NCI-H82 treated with DMSO at 0.1 percent for 48 hours (cell line): Measurements from ENCODE around the gene FAM221B.

Source experiments
- DNase-seq: peaks from one replicate; lab custom pipeline; 2025; ENCODE audit not compliant: unreplicated experiment; lab: John Stamatoyannopoulos, UW

The FAM221B gene

DNA sequence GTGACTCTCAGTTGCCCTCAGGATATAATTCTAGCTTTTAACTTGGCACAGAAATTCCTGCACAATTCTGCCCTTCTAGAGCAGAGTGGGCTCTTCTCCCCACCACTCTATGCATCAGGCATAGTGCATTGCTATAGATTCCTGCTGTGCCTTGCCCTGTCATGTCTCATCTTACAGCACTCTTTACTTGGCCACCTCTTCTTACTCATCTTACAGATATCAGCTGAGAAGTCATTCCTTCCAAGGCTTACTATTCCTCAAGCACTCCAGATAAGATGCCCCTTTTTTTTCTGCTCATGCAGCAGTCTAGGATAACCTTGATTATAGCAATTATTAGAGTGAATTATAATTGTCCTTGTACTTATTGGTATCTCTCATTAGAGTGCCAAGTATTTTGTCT, 5.6 kb downstream of the FAM221B start:
- no peak for DNase-seq

DNA sequence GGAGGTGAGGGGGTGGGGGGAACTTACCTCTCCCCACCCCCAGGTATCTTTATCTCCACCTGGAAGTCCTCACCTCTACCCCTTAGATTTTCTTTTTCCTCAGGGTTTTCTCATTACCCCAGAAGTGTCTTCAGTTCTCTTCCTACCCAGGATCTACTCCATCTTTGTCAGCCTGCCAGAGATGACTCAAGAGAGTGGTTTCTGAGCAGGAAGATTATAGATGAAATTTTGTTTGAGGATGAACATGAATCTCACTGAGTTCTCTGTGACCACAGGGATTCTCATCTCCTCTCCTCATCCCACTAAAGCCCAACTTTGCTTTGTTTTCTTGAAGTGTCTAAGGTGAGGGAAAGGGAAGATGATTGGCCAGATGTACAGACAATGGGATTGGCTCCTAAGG, 8.5 kb downstream of the FAM221B start:
- no peak for DNase-seq

DNA sequence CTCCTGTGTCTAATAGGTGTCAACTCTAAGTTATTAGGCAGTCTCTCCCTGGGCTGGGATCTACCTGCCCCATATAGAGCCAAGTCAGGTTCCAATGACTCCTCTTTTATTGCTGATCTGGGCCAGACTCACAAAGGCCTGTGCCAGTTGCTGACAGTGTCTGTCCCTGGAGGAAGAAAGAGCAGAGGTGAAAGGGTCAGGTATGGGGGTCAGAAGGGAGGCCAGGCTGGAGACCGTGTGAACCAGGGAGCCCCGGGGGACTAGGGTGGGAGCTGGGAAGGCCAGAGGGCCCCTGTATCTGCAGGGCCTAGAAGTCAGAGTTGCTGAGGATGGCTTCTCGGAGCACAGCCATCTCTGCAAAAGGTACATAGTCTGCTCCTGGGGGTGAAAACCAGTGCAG, 10.2 kb downstream of the FAM221B start:
- DNase-seq: no peak

DNA sequence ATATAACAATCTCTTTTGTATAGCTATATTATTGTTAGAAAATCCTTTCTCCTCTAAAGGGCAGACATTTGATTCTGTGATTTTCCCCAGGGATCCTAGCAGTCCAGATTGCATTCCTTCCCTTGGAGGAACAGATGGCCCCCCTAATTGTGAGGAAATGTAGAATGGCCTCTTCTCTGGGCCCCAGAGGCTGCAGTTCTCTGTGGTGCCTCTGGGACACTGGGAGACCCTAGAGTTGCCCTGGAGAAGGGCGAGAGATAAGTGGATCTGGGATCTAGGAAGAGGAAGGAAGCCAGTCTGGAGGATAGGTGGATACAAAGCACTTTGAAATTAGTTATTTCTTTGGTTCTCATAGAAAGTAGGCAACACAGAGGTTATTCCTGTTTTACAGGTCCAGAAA, 11.8 kb downstream of the FAM221B start:
- DNase-seq: peak; percentile 31

DNA sequence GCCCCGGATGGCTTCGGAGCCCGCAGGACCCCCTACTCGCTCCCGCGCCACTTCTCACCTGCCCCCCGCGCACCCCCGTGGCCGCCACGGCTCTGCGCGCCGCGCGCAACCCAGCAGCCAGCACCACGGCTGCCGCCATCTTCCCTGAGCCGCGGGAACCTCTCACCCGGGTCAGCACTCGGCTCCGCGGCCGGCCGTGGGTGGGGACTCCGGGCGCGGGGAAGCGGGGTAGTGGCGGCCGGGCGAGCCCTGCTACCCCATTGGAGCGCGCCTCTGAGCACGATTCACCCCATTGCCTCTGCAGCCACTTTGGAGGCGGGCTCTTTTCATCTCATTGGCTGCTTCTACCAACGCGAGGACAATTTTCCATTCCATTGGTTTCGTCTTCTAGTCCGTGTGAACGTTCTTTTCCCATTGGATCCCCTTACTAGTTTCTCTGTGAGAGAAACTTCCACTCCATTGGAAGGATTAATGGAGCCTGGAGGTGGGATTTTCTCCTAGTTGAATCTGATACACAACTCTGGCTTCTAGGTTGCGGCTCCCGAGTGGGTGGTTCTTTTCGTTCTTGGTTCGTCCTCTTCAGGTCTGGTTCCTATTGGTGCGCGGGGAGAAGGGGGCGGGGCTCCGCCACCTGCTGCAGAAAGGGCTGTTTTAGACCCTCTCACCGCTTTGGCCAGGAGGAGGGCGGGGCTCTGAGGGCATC, 13.5 kb downstream of the FAM221B start, which contains the start of gene HINT2:
TSS of gene HINT2 (minus strand) at position 202 of the 703 bp plus-strand sequence. CDS start at position 139, 63 bp downstream.
- DNase-seq: peak; percentile 98

DNA sequence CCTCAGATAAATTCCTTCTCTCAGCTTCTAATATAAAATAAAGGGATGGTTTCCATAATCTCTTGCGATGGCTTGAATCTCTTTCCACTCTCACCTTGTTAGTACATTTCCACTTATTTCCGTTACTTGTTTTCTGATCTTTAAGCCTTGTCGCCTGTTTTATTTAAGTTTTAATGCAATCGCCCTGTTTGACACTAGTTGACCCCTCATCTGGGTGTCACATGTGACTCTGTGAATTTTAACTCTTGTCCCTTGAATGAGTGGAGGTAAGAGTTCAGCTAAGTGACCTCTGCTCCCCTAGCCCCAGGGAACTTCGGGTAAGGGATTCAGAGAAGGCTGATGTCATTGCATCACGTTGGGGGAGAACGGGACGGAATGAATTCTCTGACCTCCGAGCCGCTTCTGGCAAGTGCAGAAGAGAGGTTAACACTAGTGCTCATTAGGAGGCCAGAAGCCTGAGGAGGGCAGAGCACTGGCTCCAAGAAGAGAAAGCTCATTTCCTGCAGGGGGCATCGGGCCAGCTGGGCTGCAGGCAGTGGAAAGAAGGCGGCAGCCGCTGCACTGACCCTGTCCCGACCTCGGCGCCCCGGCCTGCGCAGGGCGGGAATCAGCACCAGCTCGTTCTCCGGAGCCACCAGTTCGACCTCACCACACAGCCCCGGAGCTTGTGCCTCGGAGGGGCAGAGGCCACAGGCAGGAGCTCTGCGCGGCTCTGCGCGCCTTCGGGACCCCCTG, 14.3 kb downstream of the FAM221B start:
- peak; percentile 13 for DNase-seq

DNA sequence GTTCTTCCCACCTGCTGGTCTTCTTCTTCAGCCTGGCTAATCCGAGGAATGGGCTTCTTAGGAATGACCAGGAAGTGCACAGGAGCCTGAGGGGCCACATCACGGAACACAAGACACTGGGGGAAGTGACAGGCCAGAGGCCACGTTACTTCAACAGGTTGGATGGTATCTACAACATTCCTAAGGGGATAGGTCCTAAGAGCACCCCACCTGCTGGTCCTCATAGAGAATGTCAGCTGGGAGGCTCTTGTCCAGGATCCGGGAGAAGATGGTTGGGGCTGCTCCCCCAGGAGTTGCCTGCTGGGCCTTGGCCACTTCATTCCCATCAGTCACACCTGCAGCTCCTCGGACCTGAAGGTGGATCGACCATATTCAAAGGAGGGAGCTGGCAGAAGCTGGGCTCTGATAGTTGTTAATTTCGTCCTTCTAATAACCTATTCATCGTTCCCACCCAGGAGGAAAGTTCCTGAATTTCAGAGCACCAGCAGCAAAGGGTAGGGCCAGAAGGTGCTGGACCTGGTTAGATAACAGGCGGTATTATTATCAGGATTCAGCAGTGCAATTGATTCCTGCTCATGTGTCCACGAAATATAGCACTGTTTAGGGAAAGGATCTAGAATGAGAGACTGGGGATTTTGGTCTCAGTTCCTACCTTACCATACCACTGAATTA, 15.0 kb downstream of the FAM221B start:
- DNase-seq: no peak

DNA sequence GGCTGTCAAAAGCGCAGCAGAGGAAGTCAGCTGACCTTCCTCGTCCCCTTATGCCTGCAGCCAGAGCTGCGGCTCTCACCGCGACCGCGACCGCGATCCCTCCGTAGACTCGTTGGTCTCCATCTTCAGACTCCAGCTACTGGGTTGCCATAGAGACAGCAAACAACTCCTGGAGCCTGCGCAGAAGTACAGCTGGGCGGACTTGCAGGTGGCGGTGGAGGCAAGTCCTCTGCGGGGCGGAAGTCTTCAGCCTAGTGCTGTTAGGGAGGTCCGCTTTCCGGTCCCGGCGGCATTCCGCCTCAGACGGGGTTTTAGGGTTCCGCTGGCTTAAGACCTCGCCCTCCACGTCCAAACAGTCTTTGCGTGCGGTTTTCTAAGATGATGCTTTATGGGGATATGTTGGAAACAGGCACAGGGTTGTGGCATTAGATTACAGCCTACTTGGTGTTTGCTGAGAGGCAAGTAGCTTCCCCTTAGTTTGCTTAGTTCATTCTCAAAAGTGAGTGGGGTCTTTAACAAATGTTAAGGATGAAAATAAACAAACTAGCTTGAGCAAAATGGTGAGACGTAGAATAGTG, 16.4 kb downstream of the FAM221B start, which contains the start of gene SPAG8:
TSS of gene SPAG8 (minus strand) at position 238 of the 578 bp plus-strand sequence. CDS start at position 123, 115 bp downstream.
- DNase-seq: peak; percentile 75

DNA sequence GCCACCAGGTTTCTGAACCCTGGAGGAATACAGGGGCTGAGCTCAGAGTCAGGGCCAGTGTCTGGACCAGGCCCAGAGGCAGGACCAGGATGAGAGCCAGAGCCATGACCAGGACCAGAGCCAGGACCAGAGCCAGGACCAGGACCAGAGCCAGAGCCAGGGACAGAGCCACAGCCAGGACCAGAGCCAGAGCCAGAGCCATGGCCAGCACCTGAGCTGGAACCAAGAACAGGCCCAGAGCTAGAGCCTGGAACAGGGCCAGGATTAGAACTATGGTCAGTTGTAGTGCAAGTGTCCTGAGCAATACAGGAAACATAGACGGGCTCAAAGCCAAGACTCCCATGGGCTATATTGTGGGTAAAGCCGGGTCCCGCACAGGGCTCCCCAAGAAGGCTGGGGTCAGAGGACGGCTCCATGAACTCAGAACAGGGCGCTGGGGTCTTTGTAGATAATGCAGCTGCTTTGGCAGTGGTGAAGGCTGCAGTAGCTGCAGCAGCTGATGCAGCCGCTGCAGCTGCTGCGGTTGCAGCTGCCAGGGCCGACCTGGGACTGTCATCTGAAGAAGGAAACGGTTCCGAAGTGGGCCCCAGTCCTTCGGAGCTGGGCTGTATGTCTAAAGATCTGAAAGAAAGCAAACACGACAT, 17.0 kb downstream of the FAM221B start:
- no peak for DNase-seq

DNA sequence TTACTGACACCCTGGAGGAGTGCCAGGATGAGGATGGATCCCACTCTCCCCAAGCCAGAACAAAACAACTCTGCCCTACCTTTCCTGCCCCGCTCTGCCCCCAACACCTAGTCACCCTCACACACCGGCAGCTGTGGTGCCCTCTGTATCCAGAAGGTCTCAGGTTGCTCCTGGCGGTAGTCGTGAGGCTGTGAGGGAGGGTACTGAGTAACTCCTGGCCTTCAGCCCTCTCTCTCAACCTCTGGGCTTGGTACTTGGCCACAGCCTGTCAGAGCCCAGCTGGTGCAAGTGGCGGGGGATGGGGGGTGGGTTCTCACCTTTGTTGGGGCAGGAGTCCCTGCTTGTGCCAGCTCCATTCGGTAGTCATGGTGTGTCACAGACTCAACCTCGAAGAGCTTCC, 18.4 kb downstream of the FAM221B start:
- no peak for DNase-seq

DNA sequence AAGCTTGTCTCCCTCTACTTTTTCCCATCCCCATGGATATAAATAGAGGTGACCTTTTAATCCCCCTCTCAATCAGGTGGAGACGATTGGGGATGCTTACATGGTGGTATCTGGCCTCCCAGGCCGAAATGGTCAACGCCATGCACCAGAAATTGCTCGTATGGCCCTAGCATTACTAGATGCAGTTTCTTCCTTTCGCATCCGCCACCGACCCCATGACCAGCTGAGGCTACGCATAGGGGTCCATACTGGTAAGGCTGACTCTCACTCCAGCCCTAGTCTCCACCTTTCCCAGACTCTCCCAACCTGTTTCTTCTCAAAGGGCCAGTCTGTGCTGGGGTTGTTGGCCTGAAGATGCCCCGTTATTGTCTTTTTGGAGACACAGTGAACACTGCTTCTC, 20.1 kb downstream of the FAM221B start:
- no peak for DNase-seq

DNA sequence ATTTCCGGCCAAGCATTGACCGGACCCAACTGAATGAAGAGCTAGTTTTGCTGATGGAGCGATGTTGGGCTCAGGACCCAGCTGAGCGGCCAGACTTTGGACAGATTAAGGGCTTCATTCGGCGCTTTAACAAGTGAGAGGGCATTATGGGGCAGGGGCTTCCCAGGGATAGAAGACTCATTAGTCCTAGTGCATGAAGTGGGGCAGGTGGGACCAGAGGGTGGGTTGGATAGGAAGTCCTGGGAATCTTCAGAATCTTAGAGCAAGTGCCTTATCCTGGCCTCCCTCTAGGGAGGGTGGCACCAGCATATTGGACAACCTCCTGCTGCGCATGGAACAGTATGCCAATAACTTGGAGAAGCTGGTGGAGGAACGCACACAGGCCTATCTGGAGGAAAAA, 22.4 kb downstream of the FAM221B start:
- DNase-seq: no peak

DNA sequence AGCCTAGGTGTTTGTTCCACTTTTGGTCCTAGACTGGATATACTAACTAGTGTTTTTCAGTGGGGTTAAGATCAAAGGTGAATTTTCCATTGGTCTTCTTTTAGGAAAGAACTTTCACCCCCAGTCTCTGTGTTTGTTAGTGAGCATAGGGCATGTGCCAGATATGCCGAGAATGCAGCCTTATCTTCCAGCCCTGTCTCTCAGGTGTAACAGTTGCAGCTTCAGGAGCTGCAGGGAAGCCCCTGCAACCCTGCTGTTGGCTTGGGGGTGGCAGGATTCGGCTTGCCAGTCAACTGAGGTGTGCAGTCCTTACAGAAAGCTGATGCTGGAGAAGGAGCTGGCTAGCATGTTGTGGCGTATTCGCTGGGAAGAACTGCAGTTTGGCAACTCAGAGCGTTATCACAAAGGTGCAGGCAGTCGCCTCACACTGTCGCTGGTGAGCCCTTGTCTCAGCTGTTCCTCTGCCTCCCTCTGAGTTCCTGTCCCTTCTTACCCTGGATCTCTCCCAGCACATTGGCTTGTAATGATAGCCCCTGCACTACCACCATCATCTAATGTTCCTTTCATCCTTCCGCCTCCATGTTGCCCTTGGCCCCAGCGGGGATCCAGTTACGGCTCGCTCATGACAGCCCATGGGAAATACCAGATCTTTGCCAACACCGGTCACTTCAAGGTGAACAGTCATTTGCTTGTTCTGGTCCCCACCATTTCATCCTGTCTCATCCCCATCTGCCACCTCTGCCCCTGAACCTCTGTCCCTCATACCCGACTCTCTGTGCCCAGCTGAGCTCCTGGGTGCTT, 27.0 kb downstream of the FAM221B start:
- DNase-seq: no peak

DNA sequence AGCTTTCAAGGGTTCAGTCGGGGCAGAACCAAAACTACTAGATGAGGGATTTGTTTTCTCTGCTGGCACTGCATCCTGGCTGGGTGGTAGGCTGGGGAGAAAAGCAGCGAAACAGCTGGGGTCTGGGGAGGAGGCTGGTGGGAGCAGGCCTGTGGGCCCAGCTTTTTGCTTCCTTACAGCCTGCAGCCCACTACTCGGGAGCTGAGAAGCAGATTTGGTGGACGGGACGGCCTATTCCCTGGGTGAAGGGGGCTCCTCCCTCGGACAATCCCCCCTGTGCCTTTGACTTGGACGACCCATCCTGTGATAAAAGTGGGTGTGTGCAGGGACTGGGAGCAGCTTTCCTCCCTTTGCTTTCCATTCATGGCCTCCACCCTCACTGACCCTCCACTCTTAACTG, 28.0 kb downstream of the FAM221B start:
- DNase-seq: no peak

DNA sequence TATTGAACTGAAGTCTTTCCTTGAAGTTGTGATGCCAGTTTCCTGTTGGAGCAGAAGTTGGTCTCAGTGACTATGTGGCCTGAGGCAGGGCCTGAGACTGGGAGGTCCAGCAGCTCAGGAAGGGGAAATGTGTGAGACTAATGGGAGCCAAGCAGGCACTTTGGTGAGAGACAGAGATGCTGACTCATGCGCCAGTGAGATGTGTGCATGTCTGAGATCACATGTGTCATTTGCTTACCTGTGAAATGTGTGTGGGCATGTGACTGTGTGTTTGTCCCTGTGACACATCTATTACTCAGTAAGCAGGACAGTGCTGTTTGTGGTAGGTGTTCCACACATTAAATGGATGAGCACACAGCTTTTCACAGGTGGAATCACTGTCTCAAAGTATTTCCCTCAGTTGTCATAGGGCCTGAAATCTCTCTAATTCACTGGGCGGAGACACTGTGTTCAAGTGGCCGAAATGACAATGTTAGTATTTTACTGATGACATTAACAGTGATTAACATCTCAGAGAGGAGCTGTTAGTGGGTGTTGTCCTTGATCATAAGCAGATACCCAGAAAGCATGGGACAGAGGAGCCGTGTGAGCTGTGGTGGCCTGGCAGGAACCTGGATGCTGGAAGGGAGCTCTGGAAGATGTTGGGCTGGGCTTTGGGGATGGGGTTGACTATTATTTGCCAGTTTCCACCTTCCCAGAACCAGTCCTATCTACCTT, 29.7 kb downstream of the FAM221B start:
- DNase-seq: no peak

DNA sequence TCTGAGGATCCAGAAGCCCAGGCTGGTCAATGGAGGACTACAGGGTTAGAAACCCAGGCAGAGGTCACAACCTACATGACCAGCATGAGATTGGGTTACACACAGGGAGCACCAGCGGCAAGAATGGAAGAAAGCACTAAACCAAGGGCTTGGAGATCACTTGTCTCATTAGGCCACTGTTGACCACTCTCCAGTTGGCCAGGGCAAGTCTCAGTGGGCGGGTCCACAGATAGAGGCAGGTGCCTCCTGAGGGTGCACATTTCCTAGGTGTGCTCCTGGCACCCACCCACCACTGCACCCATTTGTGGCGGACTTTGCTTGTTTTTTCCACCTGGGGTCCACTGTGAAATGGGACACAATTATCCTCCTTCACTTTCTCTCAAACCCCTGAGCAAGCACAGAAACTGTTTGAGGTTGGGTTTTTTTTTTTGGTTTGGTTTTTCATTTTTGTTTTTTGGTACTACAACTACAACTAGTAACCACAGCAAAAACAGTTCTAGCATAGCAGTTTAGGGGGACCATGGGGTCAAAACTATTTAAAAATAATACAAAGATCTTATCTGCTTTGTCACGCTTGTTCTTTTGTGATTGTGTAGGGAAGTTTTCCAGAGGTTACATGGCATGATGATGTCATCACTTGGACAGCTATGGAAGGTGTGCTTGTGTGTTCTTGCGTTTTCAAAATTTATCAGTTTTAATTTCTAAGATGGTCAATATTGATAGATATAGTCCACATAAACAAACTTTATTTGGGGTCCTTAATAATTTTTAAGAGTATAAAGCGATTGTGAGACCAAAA, 31.0 kb downstream of the FAM221B start:
- no peak for DNase-seq

DNA sequence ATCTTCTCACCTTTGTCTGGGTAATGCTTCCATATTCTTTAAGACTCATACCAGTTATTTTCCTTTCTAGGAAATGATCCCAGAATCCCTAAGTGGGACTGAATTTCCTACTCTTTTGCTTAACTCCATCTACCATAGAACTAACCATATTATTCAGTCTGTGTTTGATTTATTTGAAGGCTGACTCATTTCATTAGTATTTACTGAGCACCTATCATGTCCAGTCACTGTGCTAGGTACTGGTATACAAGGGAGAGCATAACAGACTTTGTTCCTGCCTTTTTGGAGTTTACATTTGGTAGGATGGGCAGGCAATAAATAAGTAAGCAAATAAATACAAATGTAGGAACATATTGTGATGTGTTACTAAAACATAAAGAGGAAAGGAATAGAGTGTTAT, 32.8 kb downstream of the FAM221B start:
- no peak for DNase-seq

DNA sequence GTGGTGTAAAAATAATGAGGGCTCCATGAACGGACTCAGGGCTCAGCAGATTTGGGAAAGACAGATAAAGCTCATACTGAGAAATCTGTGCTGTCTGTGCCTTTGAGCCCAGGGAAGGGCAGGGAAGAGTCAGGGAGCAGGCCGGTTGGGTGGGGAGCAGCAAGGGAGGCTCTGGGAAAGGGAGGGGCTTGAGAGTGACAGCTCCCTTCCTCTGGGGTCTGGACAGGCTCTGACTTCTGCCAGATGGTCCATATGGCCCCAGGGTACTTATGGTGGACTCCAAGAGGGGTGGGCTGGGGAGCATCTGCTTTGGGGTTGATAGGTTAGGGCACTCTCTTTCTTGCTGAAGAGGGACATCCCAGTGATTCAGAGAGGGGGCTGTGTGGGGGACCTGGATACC, 35.1 kb downstream of the FAM221B start:
- DNase-seq: peak; percentile 32

DNA sequence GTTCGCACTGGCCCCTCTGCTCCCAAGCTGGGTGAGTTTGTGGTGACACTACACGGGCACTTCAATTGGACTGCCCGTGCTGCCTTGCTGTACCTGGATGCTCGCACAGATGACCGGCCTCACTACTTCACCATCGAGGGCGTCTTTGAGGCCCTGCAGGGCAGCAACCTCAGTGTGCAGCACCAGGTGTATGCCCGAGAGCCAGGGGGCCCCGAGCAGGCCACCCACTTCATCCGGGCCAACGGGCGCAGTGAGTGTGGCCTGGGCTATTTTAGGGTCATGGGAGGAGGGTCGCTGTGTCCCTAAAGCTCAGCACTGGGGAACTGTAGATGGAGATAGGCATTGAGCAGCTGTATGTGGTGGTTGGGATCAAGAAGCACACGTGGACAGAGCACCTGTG, 35.7 kb downstream of the FAM221B start:
- DNase-seq: no peak
